Activated T-helper 1 cell treated with anti-CD3 and anti-CD28 coated beads, Interleukin-12 subunit alpha, Interleukin-12 subunit beta, Interleukin-2, Interleukin-4 antibody, amounts not matched to agents 30 ng/mL and 10 ng/mL and 1 ng/mL, durations not matched to agents 14 hours and 24 hours and 36 hours (primary cell): ENCODE data around the gene IGHMBP2. TPM values are rescaled to one million over a fixed set of nuclear protein-coding genes. Genes with fewer than 3 reads are reported as not detected.
"Not testable (repeated sequence)": the region's sequence is repeated elsewhere in the genome, so short reads cannot be mapped to it uniquely, and the experiment has no call there.

ENCODE experiments used
- DNase-seq: peaks from one replicate; pipeline ENCODE4 v3.0.0; 2021; ENCODE audit warnings: low spot score
- H3K27ac Mint-ChIP-seq: one replicate; pipeline ENCODE4 v1.8.0; 2021; ENCODE audit warnings: mild to moderate bottlenecking, mixed read lengths
- H3K27me3 Mint-ChIP-seq: one replicate; pipeline ENCODE4 v1.8.0; 2022; ENCODE audit warnings: mild to moderate bottlenecking, moderate library complexity, mixed read lengths; ENCODE audit not compliant: insufficient read depth
- H3K36me3 Mint-ChIP-seq: one replicate; pipeline ENCODE4 v1.8.0; 2021; ENCODE audit warnings: low read depth, mixed read lengths
- H3K4me1 Mint-ChIP-seq: one replicate; pipeline ENCODE4 v1.8.0; 2021; ENCODE audit warnings: low read depth, mixed read lengths
- H3K4me3 Mint-ChIP-seq: one replicate; pipeline ENCODE4 v1.8.0; 2021; ENCODE audit warnings: mild to moderate bottlenecking, moderate library complexity, mixed read lengths
- H3K9me3 Mint-ChIP-seq: one replicate; pipeline ENCODE4 v1.8.0; 2021; ENCODE audit warnings: mixed read lengths
- intact Hi-C: fragments of 100-400 bp; cut with micrococcal nuclease; formaldehyde crosslinking; loops from one replicate; pipeline ENCODE4 v1.15.1; 2024
- total RNA-seq: library from RNA; stranded (reverse); gene quantifications from 2 replicates; pipeline ENCODE4 v1.2.3, GENCODE V29; 2022

IGHMBP2 gene
- total RNA-seq, 1 donor from 2014 or later = 42.3 TPM

- no peak for DNase-seq
- peaks cover 10% of the 10 kb centered on the region for H3K4me1 Mint-ChIP-seq
- intact Hi-C loops = no loop called here
- H3K27me3 Mint-ChIP-seq = peaks cover 30% of the 10 kb centered on the region
- H3K27ac Mint-ChIP-seq = no peak overlapping the region
- H3K36me3 Mint-ChIP-seq = peaks cover 1% of the 10 kb centered on the region
- H3K4me3 Mint-ChIP-seq = peak overlapping the region; percentile 68
- no peaks in the 10 kb centered on the region for H3K9me3 Mint-ChIP-seq
Observed at GRCh38 chr11:68870470-68870869, 33.2 kb upstream of the IGHMBP2 start.

GRCh38 chr11:68872216-68873003 lies 31.3 kb upstream of the IGHMBP2 start:
- no peaks in the 10 kb centered on the region for H3K9me3 Mint-ChIP-seq
- intact Hi-C loops = no loop called here
- H3K36me3 Mint-ChIP-seq = no peaks in the 10 kb centered on the region
- H3K27ac Mint-ChIP-seq = no peak overlapping the region
- H3K27me3 Mint-ChIP-seq = peaks cover 28% of the 10 kb centered on the region
- no peak for DNase-seq
- peaks cover 10% of the 10 kb centered on the region for H3K4me1 Mint-ChIP-seq
- no peak overlapping the region for H3K4me3 Mint-ChIP-seq

DNA sequence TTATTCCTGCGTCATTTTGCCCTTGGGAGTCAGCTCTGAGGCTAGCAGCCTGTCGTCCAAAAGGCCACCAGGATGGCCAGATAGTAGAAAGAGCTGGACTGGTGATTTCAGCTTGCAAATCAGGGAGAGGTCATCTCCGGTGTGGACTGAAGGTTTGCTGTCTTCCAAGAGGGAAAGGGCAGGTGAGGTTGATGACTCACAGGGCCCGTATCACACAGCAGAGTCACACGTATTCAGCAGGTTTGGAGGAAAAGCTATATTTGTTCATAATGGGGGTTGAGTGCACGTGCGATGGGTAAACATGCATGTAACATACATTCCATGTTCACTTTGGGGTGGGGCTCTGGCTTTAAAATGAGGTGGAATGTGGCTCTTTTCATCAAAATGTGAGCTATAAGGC lies 25.7 kb upstream of the IGHMBP2 start:
- Mint-ChIP-seq H3K36me3 (no peaks in the 10 kb centered on the region), H3K27ac (no peak overlapping the region), H3K4me1 (no peaks in the 10 kb centered on the region), H3K9me3 (no peaks in the 10 kb centered on the region), H3K27me3 (peaks cover 3% of the 10 kb centered on the region), H3K4me3 (no peak overlapping the region)
- no peak for DNase-seq
- intact Hi-C loops = no loop called here

GRCh38 chr11:68880851-68881250 lies 22.8 kb upstream of the IGHMBP2 start:
- H3K4me3 Mint-ChIP-seq = no peak overlapping the region
- no peaks in the 10 kb centered on the region for H3K27me3 Mint-ChIP-seq
- no peak overlapping the region for H3K27ac Mint-ChIP-seq
- DNase-seq = no peak
- H3K9me3 Mint-ChIP-seq = no peaks in the 10 kb centered on the region
- no peaks in the 10 kb centered on the region for H3K4me1 Mint-ChIP-seq
- intact Hi-C loops = no loop called here
- no peaks in the 10 kb centered on the region for H3K36me3 Mint-ChIP-seq

- Mint-ChIP-seq H3K9me3 (no peaks in the 10 kb centered on the region), H3K27me3 (no peaks in the 10 kb centered on the region), H3K27ac (no peak overlapping the region), H3K4me1 (no peaks in the 10 kb centered on the region), H3K4me3 (no peak overlapping the region), H3K36me3 (no peaks in the 10 kb centered on the region)
- intact Hi-C loops = no loop called here
- DNase-seq = no peak
Observed at GRCh38 chr11:68881320-68881719, 22.4 kb upstream of the IGHMBP2 start.

GRCh38 chr11:68882391-68882790 lies 21.3 kb upstream of the IGHMBP2 start:
- H3K9me3 Mint-ChIP-seq = no peaks in the 10 kb centered on the region
- no peaks in the 10 kb centered on the region for H3K27me3 Mint-ChIP-seq
- no peak overlapping the region for H3K27ac Mint-ChIP-seq
- DNase-seq = no peak
- H3K4me3 Mint-ChIP-seq = no peak overlapping the region
- H3K4me1 Mint-ChIP-seq = no peaks in the 10 kb centered on the region
- intact Hi-C loops = no loop called here
- no peaks in the 10 kb centered on the region for H3K36me3 Mint-ChIP-seq

- H3K9me3 Mint-ChIP-seq, H3K4me3 Mint-ChIP-seq, DNase-seq, H3K36me3 Mint-ChIP-seq, H3K27me3 Mint-ChIP-seq, H3K27ac Mint-ChIP-seq, H3K4me1 Mint-ChIP-seq, intact Hi-C loops: not testable (repeated sequence)
Observed at GRCh38 chr11:68884827-68885226, 18.9 kb upstream of the IGHMBP2 start.

DNA sequence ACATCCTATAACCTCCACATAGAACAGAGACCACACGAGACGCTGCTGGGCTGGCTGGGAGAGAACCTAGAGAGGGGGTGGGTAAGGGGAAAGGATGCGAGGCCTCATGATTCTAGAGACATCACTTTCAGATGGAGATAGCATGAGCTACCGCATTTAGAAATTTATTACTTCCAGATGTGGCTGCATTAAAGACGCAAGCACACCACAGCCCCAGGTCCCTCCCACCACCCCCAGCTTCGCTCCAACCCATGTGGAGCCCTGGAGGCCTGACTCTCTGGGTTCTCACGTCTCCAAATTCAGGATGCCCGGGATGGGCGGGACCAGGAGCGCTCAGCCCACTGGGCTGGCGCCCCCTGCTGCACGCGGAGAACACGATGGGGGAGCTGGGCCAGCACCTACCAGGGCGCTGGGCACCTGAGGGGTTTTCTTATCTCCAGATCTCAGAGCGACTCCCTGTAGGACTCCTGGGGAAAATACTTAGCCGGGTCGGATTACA lies 13.7 kb upstream of the IGHMBP2 start:
- Mint-ChIP-seq H3K36me3 (peaks cover 26% of the 10 kb centered on the region), H3K4me3 (no peak overlapping the region), H3K27ac (no peak overlapping the region), H3K4me1 (no peaks in the 10 kb centered on the region), H3K9me3 (no peaks in the 10 kb centered on the region), H3K27me3 (no peaks in the 10 kb centered on the region)
- DNase-seq = no peak
- intact Hi-C loops = no loop called here

DNA sequence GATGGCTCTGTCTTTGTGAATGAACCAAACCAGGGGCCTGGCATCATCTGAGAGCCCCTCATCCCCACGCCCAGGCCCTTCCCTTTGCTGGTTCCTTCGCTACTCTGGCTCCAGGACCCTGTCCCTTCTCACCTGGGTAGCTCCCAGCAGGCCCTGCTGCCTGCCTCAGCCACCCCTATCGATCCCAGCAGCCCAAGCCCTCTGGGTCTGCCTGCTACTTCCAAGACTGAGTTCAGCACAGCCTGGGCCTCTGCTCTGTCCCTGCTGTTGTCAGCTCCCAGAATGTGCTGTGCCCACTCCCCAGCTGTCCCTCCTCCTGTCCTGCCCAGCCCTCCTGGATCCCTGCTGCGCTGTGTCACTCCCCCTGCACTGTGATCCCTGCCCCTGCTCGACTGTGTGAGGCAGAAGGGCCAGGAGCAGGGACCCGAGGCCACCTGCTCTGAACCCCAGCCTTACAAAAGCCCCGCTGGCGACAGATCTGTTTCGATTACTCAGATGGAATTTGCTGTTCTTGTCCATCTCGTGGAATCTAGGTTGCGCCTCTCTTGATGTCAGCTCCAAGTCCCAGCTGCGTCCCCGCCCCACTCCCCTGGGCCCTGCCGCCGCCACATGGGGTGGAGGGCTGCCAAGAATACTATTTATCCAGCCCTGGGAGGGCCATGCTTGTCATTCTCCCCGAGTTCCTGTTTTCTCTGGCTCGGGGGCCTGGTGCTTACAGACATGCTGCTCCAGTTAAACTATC lies 13.0 kb upstream of the IGHMBP2 start:
- no peaks in the 10 kb centered on the region for H3K9me3 Mint-ChIP-seq

GRCh38 chr11:68891351-68891948 lies 12.2 kb upstream of the IGHMBP2 start:
- Mint-ChIP-seq H3K27me3 (no peaks in the 10 kb centered on the region), H3K27ac (no peak overlapping the region), H3K36me3 (peaks cover 28% of the 10 kb centered on the region), H3K9me3 (no peaks in the 10 kb centered on the region), H3K4me3 (no peak overlapping the region), H3K4me1 (no peaks in the 10 kb centered on the region)
- intact Hi-C loops = no loop called here
- no peak for DNase-seq

More for the DNA sequence above, 13.0 kb upstream of the IGHMBP2 start:
- H3K27me3 Mint-ChIP-seq = no peaks in the 10 kb centered on the region
- DNase-seq = no peak
- H3K4me3 Mint-ChIP-seq = no peak overlapping the region
- H3K27ac Mint-ChIP-seq = no peak overlapping the region
- intact Hi-C loops = no loop called here
- no peaks in the 10 kb centered on the region for H3K4me1 Mint-ChIP-seq
- peaks cover 26% of the 10 kb centered on the region for H3K36me3 Mint-ChIP-seq

DNA sequence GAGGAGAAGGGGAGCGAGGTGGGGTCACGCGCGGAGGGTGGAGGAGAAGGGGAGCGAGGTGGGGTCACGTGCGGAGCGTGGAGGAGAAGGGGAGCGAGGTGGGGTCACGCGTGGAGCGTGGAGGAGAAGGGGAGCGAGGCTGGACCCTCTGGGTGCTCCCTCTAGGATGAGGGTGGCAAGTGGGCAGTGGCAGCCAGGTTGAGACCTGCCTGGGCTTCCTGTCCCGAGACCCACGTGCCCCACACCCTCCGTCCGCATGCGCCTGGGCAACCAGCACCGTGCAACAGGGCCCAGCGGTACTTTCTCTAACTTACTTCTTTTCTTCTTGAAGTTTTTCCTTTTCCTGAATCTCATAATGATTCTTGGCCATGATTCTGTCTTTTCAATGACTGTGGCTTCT lies 11.1 kb upstream of the IGHMBP2 start:
- Mint-ChIP-seq H3K4me1 (no peaks in the 10 kb centered on the region), H3K27me3 (no peaks in the 10 kb centered on the region), H3K27ac (no peak overlapping the region), H3K9me3 (no peaks in the 10 kb centered on the region), H3K4me3 (no peak overlapping the region), H3K36me3 (peaks cover 30% of the 10 kb centered on the region)
- no peak for DNase-seq
- intact Hi-C loops = no loop called here

GRCh38 chr11:68893282-68893681 lies 10.4 kb upstream of the IGHMBP2 start:
- Mint-ChIP-seq H3K4me3 (no peak overlapping the region), H3K4me1 (no peaks in the 10 kb centered on the region), H3K9me3 (no peaks in the 10 kb centered on the region), H3K27ac (no peak overlapping the region), H3K36me3 (peaks cover 31% of the 10 kb centered on the region), H3K27me3 (no peaks in the 10 kb centered on the region)
- DNase-seq = no peak
- intact Hi-C loops = no loop called here
